GM21825 (cell line): ENCODE results near the gene HSP90AA1.

Experiments used
- ATAC-seq: cut with Tn5 transposase; IDR thresholded peaks from one replicate; pipeline ENCODE4 v1.9.1; 2021; ENCODE audit warnings: mild to moderate bottlenecking, moderate library complexity; ENCODE audit not compliant: unreplicated experiment

The HSP90AA1 gene

DNA sequence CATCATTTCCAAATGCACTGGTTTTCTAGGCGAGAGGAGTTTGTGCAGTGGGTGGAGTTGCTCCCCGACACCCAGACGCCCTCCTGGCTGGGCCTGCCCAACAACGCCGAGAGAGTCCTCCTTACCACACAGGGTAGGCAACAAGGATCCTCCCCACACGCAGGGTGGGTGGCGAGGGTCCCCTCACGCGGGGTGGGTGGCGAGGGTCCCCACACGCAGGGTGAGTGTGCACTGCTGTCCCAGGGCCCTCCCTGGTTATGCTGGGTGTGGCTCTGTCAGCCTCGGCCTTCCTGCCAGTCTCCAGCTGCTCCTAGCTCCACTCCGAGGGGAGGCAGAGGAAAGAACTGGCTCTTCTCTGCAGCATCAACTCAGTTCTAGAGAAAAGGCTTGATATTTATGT, 42.3 kb downstream of the HSP90AA1 start:
- ATAC-seq: no peak

DNA sequence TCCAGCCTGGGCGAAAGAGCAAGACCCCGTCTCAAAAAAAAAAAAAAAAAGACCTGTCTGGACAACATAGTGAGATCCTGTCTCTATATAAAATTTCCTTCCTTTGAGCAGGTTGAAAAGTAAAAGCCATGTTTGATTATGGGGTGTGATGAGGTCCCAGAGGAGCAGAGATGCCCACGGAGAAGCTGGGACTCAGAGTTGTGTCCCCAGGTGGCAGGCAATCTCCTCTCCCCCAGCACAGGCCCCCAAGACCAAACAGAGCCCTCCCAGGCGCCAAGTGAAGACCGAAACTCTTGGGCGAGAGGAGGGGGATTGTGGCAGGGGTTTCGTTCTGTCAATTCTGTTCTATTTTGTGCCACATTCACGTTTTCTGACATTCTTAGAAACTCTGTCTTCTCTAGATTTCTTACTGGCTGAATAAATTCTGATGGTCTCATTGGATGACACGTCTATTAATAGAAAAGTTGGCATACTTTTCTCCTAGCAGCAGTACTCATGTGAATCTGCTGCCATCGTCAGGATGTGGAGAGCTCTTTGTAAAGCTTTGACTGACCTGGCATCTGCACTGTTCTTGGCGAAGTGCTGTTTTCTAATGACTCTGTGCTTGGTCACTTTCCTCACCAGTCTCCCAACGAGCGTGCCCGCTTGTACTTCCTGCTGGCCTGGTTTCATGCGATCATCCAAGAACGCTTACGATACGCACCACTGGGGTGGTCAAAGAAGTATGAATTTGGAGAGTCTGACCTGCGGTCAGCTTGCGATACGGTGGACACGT, 43.4 kb downstream of the HSP90AA1 start:
- ATAC-seq: no peak

DNA sequence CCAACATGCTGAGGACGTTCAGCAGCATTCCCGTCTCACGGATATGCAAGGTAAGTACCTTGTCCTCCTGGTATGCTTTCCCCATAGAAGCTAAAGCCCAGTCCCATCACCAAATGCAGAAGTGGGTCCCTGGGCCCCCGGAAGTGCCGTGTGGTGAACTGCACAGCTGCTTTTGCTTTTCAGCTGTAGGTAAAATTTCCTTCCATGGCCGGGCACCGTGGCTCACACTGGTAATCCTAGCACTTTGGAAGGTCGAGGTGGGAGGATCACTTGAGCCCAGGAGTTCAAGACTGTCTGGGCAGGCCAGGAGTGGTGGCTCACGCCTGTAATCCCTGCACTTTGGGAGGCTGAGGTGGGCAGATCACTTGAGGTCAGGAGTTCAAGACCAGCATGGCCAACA, 44.1 kb downstream of the HSP90AA1 start:
- no peak for ATAC-seq

DNA sequence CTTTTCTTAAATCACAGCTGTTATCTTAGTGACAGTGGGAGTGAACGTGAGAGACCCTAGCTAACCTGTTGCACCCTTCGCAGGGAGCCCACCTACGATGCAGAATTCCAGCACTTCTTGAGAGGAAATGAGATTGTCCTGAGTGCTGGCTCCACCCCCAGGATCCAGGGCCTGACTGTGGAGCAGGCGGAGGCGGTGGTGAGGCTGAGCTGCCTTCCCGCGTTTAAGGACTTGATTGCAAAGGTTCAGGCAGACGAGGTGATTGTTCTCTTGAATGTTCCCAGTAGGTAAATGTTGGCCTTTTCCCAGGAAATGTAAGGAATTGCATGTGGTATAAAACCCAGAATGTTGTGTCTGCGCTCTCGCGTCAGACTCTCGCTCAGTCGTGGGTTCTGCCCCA, 46.7 kb downstream of the HSP90AA1 start:
- no peak for ATAC-seq

DNA sequence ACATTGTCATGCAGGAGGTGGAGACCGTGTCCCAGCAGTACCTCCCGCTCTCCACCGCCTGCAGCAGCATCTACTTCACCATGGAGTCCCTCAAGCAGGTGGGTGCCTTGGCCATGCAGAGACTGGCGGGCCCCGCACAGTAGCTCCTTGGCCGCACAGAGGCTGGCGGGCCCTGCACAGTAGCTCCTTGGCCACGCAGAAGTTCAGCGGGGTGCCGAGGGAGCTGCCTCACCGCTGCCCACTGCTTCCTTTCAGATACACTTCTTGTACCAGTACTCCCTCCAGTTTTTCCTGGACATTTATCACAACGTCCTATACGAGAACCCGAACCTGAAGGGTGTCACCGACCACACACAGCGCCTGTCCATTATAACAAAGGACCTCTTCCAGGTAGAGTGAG, 47.7 kb downstream of the HSP90AA1 start:
- ATAC-seq: no peak

DNA sequence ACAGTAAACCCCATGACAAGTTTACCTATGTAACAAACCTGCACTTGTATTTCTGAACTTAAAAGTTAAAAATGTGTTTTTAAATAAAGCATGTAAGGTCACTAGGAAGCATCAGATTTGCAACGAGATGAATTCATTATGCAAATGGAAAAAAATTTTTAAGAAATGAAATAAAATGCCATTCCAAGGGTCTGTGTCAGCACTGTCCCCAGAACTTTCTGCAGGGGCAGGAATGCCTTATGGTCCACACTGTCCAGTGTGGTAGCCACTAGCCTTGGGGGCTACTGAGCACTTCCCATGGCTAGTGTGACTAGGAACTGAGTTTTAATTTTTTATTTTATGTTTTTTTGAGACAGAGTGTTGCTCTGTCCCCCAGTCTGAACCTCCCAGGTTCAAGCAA, 49.2 kb downstream of the HSP90AA1 start:
- ATAC-seq: no peak

DNA sequence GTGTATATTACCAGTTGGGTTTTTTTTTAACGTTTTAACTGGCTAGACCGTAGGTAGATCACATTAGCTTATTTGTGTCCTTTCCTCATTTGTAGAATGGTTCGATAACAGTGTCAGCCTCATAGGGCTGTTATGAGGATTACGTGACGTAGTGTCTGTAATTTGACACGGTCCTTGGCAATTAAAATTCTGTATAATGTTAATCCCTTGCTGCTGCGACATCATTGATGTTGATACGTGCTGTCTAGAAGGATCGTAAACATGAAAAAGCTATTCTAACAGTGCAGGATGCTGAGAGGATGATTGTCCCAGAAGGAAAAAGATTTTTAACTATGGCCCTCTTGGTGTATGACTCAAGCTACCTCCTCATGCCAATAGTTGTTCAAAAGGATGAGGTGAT, 50.9 kb downstream of the HSP90AA1 start:
- no peak for ATAC-seq

DNA sequence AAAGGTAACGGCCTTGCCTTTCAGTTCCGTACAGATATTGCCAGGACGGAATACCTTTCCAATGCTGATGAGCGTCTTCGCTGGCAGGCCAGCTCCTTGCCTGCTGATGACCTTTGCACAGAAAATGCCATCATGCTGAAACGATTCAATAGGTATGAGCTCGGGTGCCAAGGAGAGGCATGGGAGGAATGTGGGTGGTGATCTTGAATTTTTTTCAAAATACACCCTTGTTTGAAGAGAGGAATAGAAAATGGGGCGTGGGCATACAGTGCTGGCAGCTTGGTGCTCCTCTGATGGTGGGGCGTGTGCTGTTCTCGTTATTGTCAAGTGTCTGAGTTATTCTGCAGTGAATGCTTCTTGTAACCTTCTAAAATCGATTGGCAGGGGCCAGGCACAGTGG, 52.5 kb downstream of the HSP90AA1 start:
- ATAC-seq: no peak

DNA sequence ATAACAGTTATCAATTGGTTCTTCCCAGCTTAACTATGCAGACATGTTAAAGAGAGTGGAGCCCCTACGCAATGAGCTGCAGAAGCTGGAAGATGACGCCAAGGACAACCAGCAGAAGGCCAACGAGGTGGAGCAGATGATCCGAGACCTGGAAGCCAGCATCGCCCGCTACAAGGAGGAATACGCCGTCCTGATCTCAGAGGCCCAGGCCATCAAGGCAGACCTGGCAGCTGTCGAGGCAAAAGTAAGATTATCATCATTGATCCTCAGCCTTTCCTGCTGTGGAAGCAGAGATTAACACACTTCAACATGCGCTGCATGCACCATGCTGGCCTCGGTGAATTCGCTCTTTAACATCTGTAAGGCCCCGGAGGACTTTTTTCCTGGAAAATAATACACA, 53.6 kb downstream of the HSP90AA1 start:
- no peak for ATAC-seq
